Liver (tissue), 3 donors: ENCODE results near the gene OGFOD1.

Experiments used
- ATF3 ChIP-seq: IDR thresholded peaks from 2 replicates; pipeline ENCODE4 v1.6.1; 2016; ENCODE audit warnings: antibody characterized with exemption
- CTCF ChIP-seq: fragments of 150-350 bp; IDR thresholded peaks from 2 replicates; pipeline ENCODE4 v1.5.1; 2017; ENCODE audit warnings: improper control_type of control experiment, low read depth, low read length; ENCODE audit not compliant: missing input control
- GABPA ChIP-seq, 2 donors: IDR thresholded peaks in 1 of 2; conservative IDR thresholded peaks in 1 of 2; 2 replicates each; pipeline ENCODE4 v1.6.1; 2016; ENCODE audit warnings: antibody characterized with exemption in 2 of 2, mild to moderate bottlenecking in 1 of 2, moderate library complexity in 1 of 2
- TAF1 ChIP-seq: conservative IDR thresholded peaks from 2 replicates; pipeline ENCODE4 v1.6.1; 2016; ENCODE audit warnings: antibody characterized with exemption, mild to moderate bottlenecking
- donor health status: healthy.
- donor health status: healthy.

GRCh38 chr16:56506941-56507340 is 55.6 kb downstream of the OGFOD1 start:
- TF ChIP-seq CTCF (no peak), ATF3 (no peak), GABPA (IDR thresholded peaks at IDR 0.05 in 1 of 2, conservative IDR thresholded peaks at IDR 0.05 in 1 of 2) (no peak), TAF1 (no peak)
